Right lobe of liver (tissue), 6 donors: ENCODE data around the gene UEVLD. TPM values are rescaled to one million over a fixed set of nuclear protein-coding genes. Genes with fewer than 3 reads are reported as not detected.

ENCODE experiments used
- ATAC-seq, 4 donors: fragments of 200-7000 bp; cut with Tn5 transposase; one replicate each; pipeline ENCODE4 v1.9.1; 2020; ENCODE audit warnings: mild to moderate bottlenecking in 4 of 4, moderate library complexity in 4 of 4
- DNase-seq, 3 donors: peaks; one replicate each; pipeline ENCODE4 v3.0.0-alpha.2; 2020
- H3K27ac ChIP-seq, 3 donors: fragments of 200-600 bp; one replicate each; pipeline ENCODE4 v1.8.0; 2022
- H3K27me3 ChIP-seq, 2 donors: fragments of 200-600 bp; one replicate each; pipeline ENCODE4 v1.8.0; 2022
- H3K36me3 ChIP-seq, 4 donors: fragments of 200-600 bp; sonication (generic) in 1 of 4; one replicate each; pipeline versions ENCODE4 v1.5.1 to v1.8.0; 2017 to 2022; ENCODE audit warnings: control low read depth in 1 of 4
- H3K4me1 ChIP-seq, 4 donors: fragments of 200-600 bp; sonication (generic) in 1 of 4; one replicate each; pipeline versions ENCODE4 v1.5.1 to v1.8.0; 2017 to 2022; ENCODE audit warnings: control low read depth in 1 of 4
- H3K4me3 ChIP-seq, 3 donors: fragments of 200-600 bp; one replicate each; pipeline ENCODE4 v1.8.0; 2022
- H3K9me3 ChIP-seq, 4 donors: fragments of 200-600 bp; sonication (generic) in 1 of 4; one replicate each; pipeline versions ENCODE4 v1.5.1 to v1.8.0; 2017 to 2022; ENCODE audit warnings: control low read depth in 1 of 4
- POLR2A ChIP-seq: fragments of 450-650 bp; IDR thresholded peaks from one replicate; pipeline ENCODE4 v1.6.1; 2017; ENCODE audit warnings: antibody characterized with exemption, mild to moderate bottlenecking
- WGBS: methylation state at CpG from one replicate; pipeline ENCODE4 v1.1.6; 2018; ENCODE audit warnings: low coverage, low lambda C conversion rate; ENCODE audit not compliant: insufficient coverage; ENCODE audit errors: missing lambda C conversion rate; 5-methylcytosine and 5-hydroxymethylcytosine counted together
- intact Hi-C, 2 donors: fragments of 100-400 bp; cut with DNase I; formaldehyde crosslinking; loops; one replicate each; pipeline versions ENCODE4 v1.11.2 to v1.14.1; 2022
- long read RNA-seq: library from polyadenylated mRNA; unstranded; transcript quantifications from one replicate; pipeline ENCODE4 v2.0.0, GENCODE V29; 2019
- total RNA-seq, 6 experiments: library from RNA; depleted of rRNA in 2 of 6; stranded (reverse); fragments of >200 nt in 2 of 6; fragmentation: NEBNext Ultra II Directional in 3 of 6; extraction: Animal tissue kit (Norgen Biotek cat#: 25700) in 3 of 6; gene quantifications; one replicate each; pipeline versions ENCODE4 v1.1.0 to v1.2.4, GENCODE V29; 2016 to 2023
- TF ChIP-seq, protein P1 (sequence below), 4 donors: fragments of 200-600 bp in 3 of 4; fragments of 450-650 bp in 1 of 4; IDR thresholded peaks; one replicate each; pipeline versions ENCODE4 v1.5.1 to v1.8.0; 2016 to 2022; ENCODE audit warnings: antibody characterized with exemption in 4 of 4, mild to moderate bottlenecking in 2 of 4
- donor health status: DM: no; HTN: yes; CAD: no.
- donor health status: DM: no; HTN: no; CAD: no.
- donor health status: DM: no; HTN: no; CAD: no.
- donor health status: DM: no; HTN: yes; CAD: no.
- donor health status: DM: no; HTN: yes; CAD: no.

UEVLD gene
- 10 to 100 TPM in 2 of 6 experiments, 1 to 10 TPM in 4; 9.5 to 18.1 (median 9.9) TPM for total RNA-seq
- long read RNA-seq, full-length matches to known transcripts: 1 of 1 reads
- long read RNA-seq, partial matches to known transcripts: 0 of 1 reads
- long read RNA-seq, other reads (novel, unspliced or antisense): 0 of 1 reads

DNA sequence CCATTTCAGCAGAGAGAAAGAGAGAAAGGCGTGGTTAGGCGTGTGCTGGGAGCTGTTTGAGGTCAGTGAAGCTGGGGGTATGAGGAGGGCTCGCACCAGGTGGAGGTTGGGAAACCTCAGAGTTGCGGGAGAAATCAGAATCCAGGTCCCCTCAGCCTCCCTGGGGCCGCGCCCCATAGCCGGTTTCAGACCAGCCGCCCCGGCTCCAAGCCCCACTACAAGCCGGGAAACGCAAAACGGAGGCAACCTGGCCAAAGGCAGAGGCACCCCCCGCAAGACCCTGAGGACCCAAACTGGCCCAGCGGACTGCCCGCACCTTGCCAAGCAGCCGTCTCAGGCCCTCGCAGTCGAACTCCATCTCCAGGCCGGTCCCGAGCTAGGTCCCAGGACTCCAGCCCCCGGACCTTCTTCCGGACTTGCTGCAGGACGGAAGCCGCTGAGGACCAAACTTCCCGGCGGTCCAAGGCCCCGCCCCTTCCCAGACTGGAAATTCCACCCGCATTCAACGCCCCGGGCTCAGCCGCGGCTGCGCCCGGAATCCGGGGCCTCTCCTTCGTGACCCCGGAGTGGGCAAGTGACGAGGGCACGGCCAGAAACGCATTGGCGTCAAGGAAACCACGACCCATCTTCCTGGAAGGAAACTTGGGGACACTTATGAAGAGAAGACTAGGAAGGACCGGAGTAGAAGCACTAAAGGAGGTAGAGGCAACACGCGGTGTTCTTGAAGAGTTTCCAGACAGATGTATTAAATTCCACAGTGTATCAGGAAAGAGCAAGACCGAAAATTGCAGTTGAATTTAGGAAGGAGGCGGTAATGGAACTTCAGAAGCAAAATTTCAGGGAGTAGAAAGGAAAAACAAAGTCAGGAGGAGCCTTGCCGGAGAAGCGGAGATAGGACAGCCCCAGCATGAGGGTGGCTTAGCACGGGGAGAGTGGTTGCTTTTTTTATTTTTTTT is at the start of gene UEVLD:
Gene UEVLD, minus strand, starts transcription at position 438 of the 956 bp plus-strand sequence. Its CDS starts 80 bp downstream, at position 358.
- TF ChIP-seq, protein P1, sequence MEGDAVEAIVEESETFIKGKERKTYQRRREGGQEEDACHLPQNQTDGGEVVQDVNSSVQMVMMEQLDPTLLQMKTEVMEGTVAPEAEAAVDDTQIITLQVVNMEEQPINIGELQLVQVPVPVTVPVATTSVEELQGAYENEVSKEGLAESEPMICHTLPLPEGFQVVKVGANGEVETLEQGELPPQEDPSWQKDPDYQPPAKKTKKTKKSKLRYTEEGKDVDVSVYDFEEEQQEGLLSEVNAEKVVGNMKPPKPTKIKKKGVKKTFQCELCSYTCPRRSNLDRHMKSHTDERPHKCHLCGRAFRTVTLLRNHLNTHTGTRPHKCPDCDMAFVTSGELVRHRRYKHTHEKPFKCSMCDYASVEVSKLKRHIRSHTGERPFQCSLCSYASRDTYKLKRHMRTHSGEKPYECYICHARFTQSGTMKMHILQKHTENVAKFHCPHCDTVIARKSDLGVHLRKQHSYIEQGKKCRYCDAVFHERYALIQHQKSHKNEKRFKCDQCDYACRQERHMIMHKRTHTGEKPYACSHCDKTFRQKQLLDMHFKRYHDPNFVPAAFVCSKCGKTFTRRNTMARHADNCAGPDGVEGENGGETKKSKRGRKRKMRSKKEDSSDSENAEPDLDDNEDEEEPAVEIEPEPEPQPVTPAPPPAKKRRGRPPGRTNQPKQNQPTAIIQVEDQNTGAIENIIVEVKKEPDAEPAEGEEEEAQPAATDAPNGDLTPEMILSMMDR (IDR thresholded peaks at IDR 0.05): no peak
- peak; percentile 74 for TF ChIP-seq POLR2A
- intact Hi-C loops: no loop called here
- peaks cover 0 to 23% (median 6%) of the 10 kb centered on the region in 4 donors for H3K4me1 ChIP-seq

DNA sequence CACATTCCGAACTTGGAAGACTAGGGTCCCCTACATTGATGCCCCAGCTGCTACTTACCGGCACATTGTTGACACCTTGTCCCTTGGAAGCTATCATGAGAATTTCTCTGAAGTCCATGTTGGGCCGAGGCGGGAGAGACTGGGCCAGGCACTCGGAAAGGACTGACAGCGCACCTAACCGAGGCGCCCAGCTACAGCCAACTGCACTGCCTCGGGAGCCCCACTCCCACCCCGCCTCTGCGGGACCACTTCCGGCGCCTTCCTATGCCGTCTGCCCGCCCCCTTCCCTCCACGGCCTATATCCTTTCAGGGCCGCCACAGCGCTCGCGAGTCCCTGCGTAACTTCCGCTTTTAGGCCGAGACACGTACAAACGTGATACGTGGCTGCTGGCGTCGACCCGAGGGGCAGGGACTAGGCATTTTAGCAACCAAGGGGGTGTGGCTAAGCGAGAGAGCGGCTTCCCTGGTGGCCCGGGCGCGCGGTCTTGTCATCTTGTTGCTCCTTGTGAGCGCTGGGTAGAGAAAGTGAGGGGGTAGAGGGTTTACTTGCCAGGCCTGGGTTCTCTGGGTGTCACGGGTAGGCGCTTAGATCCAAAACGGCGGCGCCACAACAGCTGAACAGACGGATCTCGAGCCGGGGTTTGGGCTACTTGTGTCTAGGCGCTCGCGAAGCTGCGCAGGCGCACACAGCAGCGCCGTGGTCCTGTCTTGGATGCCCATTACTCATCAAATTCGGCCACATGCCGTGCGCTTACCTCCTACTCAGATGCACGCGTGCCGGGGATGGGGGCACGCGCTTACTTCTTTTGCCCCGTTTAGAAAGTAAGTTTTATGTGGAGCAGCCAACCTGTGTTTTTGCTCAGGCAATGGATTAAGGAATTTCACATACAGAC is 45.9 kb upstream of the UEVLD start, which contains the start of gene SPTY2D1:
Gene SPTY2D1, minus strand, starts transcription at position 203 of the 893 bp plus-strand sequence. Its CDS starts 85 bp downstream, at position 118.
- H3K4me3 ChIP-seq: peak within 1 kb of the TSS; percentile 72 to 97 (median 87)
- ATAC-seq (peak; percentile 99), DNase-seq (peak; percentile 99 to 100 (median 99))
- peaks cover 0 to 11% (median 0%) of the 10 kb centered on the region in 4 donors for H3K4me1 ChIP-seq
- H3K27me3 ChIP-seq: no peaks in the 10 kb centered on the region
- no peaks in the 10 kb centered on the region for H3K9me3 ChIP-seq
- intact Hi-C loops: no loop called here
- peak; percentile 91 for TF ChIP-seq POLR2A
- TF ChIP-seq, protein P1 (IDR thresholded peaks at IDR 0.05): peak in 3 of 4 donors; percentile 6 to 14 (median 12)
- 0% methylated on average over 25 of the region's 60 CpGs for WGBS
- H3K36me3 ChIP-seq: no peaks in the 10 kb centered on the region
- peak within 1 kb of the TSS; percentile 87 to 91 (median 90) for H3K27ac ChIP-seq

More for the DNA sequence above, at the start of gene UEVLD:
- DNase-seq: peak; percentile 89 to 92 (median 90)
- Histone ChIP-seq H3K4me3 (peak within 1 kb of the TSS; percentile 92 to 97 (median 96)), H3K36me3 (no peaks in the 10 kb centered on the region), H3K27me3 (no peaks in the 10 kb centered on the region), H3K27ac (peak within 1 kb of the TSS; percentile 43 to 74 (median 71)), H3K9me3 (no peaks in the 10 kb centered on the region)
- WGBS: under 1% methylated on average over 43 of the region's 50 CpGs
- peak; percentile 98 to 99 (median 99) for ATAC-seq

DNA sequence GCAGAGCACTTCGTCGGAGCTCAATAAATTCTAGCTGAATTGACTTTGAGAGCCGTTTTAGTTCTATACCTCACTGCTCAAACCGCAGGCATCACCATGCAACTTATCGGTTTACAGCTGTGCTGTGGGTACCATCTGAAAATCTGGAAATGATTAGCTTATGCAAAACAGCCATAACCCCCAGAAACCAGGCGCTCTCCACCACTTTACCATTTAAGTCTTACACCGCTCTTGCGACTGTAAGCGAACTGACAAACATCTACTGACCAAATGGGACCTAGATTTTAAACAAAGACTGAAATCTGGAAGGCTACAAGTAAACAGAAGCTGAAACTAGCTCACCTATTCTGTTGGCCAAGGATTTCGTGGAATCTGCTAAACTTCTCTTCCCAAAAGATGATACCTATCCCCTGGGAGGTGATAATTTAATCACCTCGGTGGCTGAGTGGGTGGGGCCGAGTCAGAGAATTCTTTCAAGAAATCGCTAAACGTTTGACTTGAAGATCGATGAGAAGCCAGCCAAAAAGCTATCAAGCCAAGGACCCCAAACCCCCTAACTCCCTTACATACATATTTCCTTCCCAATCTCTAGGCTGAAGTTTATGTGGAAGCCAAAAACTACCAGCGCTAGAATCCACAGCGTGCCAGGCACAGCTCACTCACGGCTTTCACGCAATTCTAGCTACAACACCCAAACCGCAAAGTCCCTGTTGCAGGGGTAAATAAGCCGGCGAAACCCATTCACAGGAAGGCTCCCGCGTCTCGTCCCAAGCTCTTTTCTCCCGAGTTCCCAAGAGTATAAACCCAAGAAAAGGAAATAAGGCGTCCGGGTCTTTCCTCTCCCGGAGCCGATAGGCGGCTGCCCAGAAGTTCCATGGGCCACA is 45.0 kb upstream of the UEVLD start:
- no peaks in the 10 kb centered on the region for H3K9me3 ChIP-seq
- intact Hi-C loops: no loop called here
- H3K4me1 ChIP-seq: peaks cover 0 to 11% (median 0%) of the 10 kb centered on the region in 4 donors
- H3K4me3 ChIP-seq: peak overlapping the region; percentile 72 to 97 (median 87)
- ATAC-seq: no peak
- H3K27me3 ChIP-seq: no peaks in the 10 kb centered on the region
- TF ChIP-seq, protein P1 (IDR thresholded peaks at IDR 0.05): no peak
- DNase-seq: peak in 1 of 3 donors; percentile 42
- 6% methylated on average over 29 of the region's 31 CpGs for WGBS
- H3K27ac ChIP-seq: peak overlapping the region; percentile 87 to 91 (median 90)
- H3K36me3 ChIP-seq: no peaks in the 10 kb centered on the region
